HG03103 (cell line): ENCODE data around the gene HMGN2.
"Not testable (repeated sequence)": the region's sequence is repeated elsewhere in the genome, so short reads cannot be mapped to it uniquely, and the experiment has no call there.

Experiments
- ATAC-seq: cut with Tn5 transposase; IDR thresholded peaks from one replicate; pipeline ENCODE4 v1.9.1; 2021; ENCODE audit warnings: low read depth; ENCODE audit not compliant: unreplicated experiment

Gene HMGN2

DNA sequence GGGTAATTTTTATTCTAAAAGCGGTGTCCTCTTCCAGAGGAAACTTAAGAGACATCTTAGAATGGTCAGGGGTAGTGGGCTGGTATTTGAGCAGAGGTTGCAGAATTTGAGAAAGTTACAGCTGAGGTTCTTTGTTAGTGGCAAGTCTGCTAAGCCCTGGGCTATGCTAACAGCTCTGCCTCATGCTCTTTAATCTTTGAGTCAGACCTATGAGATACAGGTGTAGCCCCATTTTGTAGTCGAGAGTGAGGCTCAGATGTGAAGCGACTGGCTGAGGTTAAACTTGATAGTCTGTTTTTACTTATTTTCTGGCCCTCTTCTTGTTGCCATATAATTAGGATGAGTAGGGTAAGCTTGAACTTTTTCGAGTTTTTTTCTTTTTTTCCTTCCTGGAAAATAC is 4.7 kb downstream of the HMGN2 start:
- ATAC-seq = no peak

DNA sequence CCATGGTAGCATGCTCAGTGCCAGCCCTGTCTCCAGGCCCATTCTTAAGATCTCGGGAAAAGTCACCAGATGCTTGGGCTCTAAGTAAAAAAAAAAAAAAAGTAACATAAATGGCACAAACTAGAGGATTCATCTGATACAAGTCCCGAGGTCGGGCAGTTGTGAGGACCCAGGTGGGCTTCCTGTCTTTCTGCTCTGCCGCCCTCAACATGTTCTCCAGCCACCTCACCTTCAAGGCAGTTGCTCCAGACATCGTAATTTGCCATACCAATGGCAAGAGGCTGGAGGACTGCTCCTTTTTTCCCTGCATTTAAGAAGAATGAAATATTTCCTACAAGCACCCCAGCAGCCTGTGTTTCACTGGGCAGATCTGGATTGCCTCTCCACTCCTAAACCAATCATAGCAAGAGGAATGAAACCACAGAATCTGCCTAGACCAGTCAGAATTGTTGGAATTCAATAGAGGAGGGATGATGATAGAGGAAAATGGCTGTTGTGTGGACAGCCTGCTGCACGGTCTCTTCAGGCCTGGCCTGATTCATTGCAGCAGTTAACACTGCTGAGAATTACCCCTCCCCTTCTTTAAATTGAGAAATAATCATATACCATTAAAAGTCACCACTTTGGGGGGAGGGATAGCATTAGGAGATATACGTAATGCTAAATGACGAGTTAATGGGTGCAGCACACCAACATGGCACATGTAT is 5.4 kb downstream of the HMGN2 start:
- no peak for ATAC-seq

DNA sequence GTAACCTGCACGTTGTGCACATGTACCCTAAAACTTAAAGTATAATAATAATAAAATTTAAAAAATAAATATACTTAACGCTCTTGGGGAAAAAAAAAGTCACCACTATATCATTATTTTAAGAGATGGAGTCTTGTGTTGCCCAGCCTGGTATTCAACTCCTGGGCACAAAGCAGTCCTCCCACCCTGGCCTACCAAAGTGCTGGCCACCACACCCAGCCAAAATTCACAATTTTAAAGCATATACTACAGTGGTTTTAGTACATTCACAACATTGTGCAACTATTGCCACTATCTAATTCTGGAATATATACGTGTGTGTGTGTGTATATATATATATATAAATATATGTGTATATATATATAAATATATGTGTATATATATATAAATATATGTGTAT is 5.9 kb downstream of the HMGN2 start:
- no peak for ATAC-seq

DNA sequence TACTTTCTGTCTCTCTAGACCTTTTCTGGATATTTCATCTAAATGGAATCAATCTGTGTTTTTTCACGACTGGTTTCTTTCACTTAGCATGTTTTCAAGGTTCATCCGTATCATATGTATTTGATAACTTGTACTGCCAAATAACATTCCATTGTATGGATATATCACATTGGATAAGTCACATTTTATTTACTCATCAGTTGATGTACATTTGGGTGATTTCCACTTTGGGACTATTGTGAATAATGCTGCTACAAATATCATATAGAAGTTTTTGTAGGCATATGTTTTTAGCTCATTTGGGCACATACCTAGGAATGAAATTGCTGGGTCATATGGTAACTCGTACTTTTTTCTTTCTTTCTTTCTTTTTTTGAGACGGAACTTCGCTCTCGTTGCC is 6.7 kb downstream of the HMGN2 start:
- no peak for ATAC-seq

DNA sequence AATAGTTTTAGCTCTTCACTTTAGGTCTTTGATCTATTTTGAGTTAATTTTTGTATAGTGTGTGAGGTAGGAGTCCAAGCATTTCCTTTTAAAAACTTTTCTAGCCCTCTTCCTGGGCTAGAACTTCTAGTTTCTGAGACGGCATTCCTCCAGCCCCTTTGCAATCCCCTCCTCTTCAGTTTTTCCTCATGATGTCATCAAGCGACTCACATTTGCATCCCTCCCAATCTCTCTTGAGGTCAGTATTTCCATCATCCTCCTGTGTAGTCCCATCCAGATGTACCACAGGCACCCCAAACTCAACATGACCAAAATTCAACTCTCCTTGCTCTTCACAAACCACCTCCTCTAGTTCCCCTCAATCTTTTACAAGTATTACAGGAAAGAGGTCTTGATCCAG is 10.7 kb downstream of the HMGN2 start:
- ATAC-seq = no peak

DNA sequence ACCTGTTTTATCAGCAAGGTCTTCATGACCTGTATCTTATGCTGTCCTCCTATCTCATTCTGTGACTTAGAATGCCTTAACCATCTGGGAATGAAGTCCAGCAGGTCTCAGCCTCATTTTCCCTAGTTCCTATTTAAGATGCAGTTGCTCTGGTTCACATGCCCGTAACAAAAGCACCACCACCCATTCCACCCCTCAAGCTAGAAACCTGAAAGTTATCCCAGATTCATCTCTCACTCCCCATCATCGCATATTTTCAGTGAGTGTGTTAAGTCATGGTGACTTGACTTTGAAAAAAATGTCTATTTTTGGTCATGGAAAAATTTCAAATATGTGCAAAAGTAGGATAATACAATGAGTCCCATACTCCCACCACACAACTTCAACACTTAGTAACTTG is 11.7 kb downstream of the HMGN2 start:
- ATAC-seq = no peak

DNA sequence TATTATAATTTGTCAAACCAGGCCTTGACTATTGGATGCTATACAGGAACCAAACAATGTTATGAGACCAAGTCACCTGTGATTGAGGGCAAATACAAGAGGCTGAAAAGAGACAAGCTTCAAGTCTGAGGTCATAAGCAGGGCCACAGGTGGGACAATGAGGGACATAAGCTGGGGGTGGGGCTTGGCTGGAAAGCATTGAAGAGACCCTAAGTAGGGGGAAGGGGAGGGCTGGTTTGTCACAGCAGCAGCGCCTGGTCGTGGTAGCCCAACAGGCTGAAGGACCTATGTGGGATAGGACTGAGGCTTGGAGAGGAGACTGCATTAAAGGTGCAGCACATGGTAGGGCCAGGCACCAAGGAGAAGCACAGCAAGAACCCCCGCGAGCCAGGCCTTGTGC is 17.9 kb downstream of the HMGN2 start:
- ATAC-seq = no peak

DNA sequence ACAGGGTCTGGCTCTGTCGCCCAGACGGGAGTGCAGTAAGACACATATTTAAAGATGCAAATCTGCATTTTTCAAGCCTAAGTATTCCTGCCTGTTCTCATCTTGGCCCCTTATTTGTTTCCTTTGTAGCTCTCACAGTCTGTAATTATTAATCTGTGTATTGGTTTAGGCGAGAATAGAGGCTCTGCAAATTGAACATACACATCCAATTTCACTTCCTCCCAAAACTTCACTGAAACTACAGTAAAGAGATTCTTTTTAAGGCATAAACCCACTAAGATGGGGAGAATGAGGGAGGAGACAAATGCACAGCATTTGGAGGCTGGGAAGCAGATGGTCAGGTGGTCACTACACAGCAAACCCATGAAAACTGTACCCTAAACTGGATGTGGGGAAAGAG is 21.0 kb downstream of the HMGN2 start:
- ATAC-seq = no peak

DNA sequence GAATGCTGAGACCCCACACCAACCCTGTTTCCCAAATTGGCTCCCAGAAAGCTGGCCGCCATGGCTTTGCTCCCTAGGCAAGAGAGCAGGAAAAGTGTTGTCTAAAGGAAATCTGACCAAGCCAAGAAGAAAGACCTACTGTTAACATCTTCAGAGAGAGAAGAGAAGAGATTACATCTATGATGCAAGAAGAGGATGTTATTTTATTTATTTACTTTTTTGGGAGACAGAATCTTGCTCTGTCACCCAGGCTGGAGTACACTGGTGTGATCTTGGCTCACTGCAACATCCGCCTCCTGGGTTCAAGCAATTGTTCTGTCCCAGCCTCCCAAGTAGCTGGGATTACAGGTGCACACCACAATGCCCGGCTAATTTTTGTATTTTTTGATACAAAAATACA is 21.7 kb downstream of the HMGN2 start:
- ATAC-seq = no peak

DNA sequence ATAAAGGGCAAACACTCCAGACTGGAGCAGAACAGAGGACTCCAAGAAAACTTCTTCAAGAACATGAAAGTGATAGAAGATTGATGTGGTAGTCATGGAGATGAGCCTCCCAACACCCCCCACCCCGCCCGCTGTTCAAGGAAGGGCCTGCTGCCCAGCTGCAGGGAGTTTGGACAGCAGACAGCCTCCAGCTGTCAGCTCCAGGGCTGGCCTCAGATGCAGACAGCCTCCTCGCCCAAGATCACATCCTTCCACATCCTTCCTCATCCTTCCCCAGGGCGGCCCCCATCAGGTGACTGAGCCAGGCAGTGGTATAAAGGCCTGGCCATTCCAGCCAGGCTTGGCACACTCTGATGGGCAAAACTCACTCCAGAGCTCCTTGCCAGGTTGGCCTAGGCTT is 24.6 kb downstream of the HMGN2 start:
- no peak for ATAC-seq

DNA sequence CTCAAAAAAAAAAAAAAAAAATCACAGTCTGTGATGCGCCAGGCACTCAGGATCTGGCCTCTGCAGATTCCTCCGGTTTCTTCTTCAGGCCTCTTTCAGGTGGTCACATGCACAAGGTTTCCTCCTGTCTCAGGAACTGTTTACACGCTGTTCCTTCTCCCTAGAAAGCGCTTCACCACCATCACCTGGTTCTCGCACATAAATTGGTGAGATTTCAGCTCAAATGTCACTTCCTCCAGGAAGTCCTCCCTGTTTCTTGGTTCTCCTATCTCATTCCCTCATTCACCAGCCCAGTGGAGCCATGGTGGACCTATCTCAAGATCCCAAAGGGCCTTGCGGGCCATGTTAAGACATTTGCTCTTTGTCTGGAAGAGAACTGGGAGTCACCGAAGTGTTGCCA is 26.7 kb downstream of the HMGN2 start:
- no peak for ATAC-seq

DNA sequence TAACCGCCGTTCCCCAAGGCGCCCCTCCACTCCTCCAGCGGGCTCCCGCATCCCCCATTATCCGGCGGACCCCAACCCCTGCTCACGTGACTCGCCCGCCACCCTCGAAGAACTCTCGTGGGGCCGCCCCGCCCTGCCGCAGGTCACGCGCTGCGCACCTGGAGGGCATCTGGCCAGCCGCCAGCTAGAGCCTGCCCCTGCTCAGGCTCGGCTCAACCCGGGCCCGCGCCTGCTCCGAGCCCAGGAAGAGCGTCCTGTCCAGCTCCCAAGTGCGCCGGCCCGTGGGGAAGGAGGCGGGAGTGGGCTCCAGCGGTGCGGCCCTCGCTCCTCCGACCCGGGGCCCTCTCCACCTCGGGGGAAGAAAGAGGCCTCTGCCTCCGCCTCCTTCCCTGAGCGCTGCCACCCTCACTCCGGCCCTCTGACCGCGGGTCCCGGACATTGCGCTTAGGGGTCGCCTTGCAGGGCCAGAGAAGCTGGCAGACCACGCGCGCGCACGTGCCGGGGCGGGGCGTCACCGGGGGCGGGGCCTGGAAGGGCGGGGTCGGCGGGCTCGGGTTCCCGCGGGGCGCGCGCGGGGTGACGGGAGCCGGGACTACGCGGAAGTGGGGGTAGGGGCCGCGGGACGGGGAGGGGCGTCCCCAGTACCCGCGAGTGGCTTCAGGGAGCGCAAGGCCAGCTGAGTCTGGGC is 28.4 kb downstream of the HMGN2 start:
- ATAC-seq = peak; percentile 51

DNA sequence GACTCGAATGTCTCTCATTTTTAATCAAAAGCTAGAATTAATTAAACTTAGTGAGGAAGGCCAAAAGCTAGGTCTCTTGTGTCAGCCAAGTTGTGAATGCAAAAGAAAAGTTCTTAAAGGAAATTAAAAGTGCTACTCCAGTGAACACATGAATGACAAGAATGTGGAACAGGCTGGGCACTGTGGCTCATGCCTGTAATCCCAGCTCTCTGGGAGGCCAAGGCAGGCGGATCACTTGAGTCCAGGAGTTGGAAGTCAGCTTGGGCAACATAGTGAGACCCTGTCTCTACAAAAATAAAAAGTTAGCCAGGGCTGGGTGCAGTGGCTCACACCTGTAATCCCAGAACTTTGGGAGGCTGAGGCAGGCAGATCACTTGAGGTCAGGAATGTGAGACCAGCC is 38.5 kb downstream of the HMGN2 start:
- not testable (repeated sequence) for ATAC-seq

DNA sequence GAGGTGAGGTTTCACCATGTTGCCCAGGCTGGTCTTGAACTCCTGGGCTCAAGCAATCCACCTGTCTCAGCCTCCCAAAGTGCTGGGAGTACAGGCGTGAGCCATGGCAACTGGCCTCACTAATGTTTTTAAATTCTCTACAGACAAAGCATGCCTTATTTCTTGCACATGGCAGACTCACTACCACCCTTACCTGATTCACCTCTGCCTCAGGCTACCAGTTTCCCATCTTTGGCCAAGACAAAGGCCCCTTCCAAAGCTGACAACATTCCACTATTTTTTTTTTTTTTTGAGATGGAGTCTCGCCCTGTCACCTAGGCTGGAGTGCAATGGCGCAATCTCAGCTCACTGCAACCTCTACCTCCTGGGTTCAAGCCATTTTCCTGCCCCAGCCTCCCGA is 43.6 kb downstream of the HMGN2 start:
- ATAC-seq = not testable (repeated sequence)

DNA sequence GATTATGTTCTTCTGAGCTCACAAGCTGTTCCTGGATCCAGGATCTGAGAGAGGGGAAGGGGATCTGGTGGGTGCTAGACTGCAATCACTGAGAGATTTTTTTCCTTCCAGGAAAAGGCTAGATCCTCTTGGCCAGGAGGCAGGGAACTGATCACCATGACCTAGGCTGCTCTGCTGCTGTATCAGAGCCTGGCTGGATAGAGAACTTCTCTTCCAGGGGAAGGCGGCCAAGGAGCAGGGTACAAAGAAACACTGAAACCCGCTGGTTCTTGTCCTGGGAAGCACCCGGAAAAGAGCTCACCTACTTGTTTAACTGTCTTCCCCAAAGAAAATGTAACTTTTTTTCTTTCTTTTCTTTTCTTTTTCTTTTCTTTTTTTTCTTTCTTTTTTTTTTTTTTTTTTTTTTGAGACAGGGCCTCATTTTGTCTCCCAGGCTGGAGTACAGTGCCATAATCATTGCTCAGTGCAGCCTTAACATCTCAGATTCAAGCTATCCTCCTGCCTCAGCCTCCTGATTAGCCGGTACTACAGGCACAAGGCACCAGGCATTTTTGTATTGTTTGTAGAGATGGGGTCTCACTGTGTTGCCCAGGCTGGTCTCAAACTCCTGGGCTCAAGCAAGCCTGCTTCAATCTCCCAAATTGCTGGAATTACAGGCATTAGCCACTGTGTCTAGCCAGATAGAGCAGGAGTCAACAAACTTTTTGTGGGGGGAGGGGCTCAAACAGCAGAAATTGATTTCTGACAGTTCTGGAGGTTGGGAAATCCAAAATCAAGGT is 44.9 kb downstream of the HMGN2 start:
- ATAC-seq = no peak

DNA sequence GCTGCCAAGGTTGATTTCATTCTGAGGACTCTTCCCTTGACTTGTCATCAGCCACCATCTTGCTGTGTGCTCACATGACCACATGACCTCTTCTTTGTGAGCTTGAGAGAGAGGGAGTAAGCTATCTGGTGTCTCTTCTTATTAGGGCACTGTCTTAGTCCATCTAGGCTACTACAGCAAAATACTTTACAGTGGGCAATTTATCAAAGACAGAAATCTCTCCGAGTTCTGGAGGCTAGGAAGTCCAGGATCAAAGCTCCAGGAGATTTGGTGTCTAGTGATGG is 45.5 kb downstream of the HMGN2 start:
- no peak for ATAC-seq

DNA sequence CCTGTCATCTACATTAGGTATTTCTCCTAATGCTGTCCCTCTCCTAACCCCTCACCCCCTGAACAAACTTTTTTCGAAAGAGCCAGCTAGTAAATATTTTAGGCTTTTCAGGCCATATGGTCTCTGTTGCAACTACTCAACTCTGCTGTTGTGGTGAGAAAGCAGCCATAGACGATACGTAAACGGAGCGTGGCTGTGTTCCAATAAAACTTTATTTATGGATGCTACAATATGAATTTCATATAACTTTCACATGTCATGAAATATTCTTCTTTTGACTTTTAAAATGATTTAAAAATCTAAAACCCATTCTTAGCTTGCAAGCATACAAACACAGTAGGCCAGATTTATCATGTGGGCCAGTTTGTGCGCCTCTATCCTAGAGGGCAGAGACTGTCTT is 46.1 kb downstream of the HMGN2 start:
- no peak for ATAC-seq

DNA sequence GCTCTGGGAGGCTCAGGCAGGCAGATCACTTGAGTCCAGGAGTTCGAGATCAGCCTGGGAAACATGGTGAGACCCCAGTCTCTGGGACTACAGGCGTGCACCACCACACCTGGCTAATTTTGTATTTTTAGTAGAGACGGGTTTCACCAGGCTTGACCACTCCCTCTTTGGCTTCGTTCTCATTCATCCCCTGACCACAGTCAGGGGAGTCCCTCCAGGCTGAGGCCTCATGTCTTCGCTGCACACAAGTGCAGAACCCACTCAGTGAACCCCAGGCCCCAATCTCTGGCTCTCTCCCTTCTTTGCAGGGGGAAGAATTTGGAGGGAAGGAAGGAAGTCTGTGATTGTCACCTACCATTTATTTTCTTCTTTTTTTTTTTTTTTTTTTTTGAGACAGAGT is 48.1 kb downstream of the HMGN2 start:
- ATAC-seq = no peak

DNA sequence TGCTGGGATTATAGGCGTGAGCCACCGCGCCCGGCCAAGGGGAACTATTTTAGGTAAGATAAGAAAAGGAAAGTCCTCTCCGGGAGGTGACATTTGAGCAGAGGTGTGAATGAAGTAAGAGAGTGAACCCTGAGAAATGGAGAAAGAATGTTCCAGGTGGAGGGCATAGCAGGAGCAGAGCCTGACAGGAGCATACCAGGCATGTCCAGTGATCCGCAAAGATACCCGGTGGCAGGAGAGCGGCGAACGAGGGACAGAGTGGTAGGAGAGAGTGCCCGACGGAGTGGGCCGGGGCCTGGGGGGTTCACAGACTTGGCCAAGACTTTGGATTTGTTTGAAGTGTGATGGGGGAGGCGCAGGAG is 49.4 kb downstream of the HMGN2 start:
- no peak for ATAC-seq

DNA sequence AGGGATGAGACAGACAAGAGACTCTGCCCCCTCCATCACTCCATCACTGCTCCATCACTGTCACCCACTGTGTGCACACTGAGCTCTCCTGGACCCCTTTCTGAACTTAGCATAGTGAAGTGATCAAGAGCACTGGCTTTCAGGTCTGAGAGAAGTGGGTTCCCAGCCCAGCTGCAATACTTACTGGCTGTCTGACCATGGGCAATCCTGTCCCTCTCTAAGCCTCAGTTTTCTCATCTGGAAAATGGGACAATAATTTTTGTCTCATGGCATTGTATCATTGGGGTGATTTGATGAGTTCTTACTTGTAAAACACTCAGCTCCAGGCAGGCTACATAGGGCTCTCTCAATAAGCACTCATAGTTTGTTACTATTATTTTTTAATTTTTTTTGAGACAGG is 49.8 kb downstream of the HMGN2 start:
- ATAC-seq = no peak

DNA sequence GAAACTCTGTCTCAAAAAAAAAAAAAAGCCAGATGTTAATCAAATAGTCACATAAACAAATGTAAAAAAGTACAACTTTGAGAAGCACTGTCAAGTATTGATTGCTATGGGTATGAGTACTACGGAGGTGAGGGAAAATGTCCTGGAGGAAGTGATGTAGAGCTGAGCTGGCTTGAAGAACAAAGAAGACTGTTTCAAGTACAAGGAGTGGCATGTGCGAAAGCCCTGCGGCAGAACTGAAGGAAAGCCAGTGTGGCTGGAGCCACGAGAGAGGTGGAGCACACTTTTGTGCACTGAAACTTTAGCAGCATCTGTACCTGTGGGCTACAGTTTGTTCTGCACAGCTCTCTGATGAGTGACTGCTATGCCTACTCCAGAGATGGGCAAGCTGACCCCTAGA is 51.9 kb downstream of the HMGN2 start:
- ATAC-seq = no peak
